HEK293 (cell line): ENCODE measurements around the gene CACNA1G.

Experiments used
- ATF2 ChIP-seq: fragments of 450-650 bp; formaldehyde crosslinking; IDR thresholded peaks from 2 replicates; pipeline ENCODE4 v1.5.1; 2016; ENCODE audit warnings: missing biosample characterization, missing genetic modification characterization, low read depth
- HOXA7 ChIP-seq: sonication (generic); formaldehyde crosslinking; IDR thresholded peaks from 2 replicates; pipeline ENCODE4 v1.8.1; 2022; ENCODE audit warnings: missing genetic modification reagents, borderline replicate concordance
- KLF10 ChIP-seq: fragments of 450-650 bp; IDR thresholded peaks from 2 replicates; pipeline ENCODE4 v1.5.1; 2018; ENCODE audit warnings: missing biosample characterization, mild to moderate bottlenecking, missing genetic modification characterization
- KLF8 ChIP-seq: fragments of 450-650 bp; formaldehyde crosslinking; IDR thresholded peaks from 2 replicates; pipeline ENCODE4 v1.5.1; 2016; ENCODE audit warnings: missing biosample characterization, missing genetic modification characterization
- MZF1 ChIP-seq: fragments of 450-650 bp; formaldehyde crosslinking; IDR thresholded peaks from 2 replicates; pipeline ENCODE4 v1.5.1; 2017; ENCODE audit warnings: missing biosample characterization, missing genetic modification characterization, borderline replicate concordance
- PRDM1 ChIP-seq: fragments of 450-650 bp; formaldehyde crosslinking; IDR thresholded peaks from 2 replicates; pipeline ENCODE4; 2016; ENCODE audit warnings: missing biosample characterization, missing genetic modification characterization
- PRDM10 ChIP-seq: fragments of 450-650 bp; formaldehyde crosslinking; IDR thresholded peaks from 2 replicates; pipeline ENCODE4 v1.5.1; 2016; ENCODE audit warnings: missing biosample characterization, missing genetic modification characterization
- SP7 ChIP-seq: fragments of 450-650 bp; formaldehyde crosslinking; IDR thresholded peaks from 2 replicates; pipeline ENCODE4 v1.5.1; 2016; ENCODE audit warnings: missing biosample characterization, missing genetic modification characterization
- ZBTB17 ChIP-seq: fragments of 450-650 bp; formaldehyde crosslinking; IDR thresholded peaks from 2 replicates; pipeline ENCODE4 v1.5.1; 2016; ENCODE audit warnings: missing biosample characterization, missing genetic modification characterization
- ZBTB26 ChIP-seq: fragments of 450-650 bp; formaldehyde crosslinking; optimal IDR thresholded peaks from 2 replicates; pipeline ENCODE3; 2016; ENCODE audit warnings: missing biosample characterization, mild to moderate bottlenecking, missing genetic modification characterization
- ZFP3 ChIP-seq: fragments of 450-650 bp; formaldehyde crosslinking; IDR thresholded peaks from 2 replicates; pipeline ENCODE4 v1.5.1; 2016; ENCODE audit warnings: low read depth, missing biosample characterization, missing genetic modification characterization
- ZNF23 ChIP-seq: fragments of 450-650 bp; formaldehyde crosslinking; IDR thresholded peaks from 2 replicates; pipeline ENCODE4 v1.5.1; 2016; ENCODE audit warnings: missing biosample characterization, missing genetic modification characterization, borderline replicate concordance
- ZNF239 ChIP-seq: fragments of 450-650 bp; formaldehyde crosslinking; IDR thresholded peaks from 2 replicates; pipeline ENCODE4 v1.5.1; 2016; ENCODE audit warnings: missing biosample characterization, missing genetic modification characterization
- ZNF248 ChIP-seq: fragments of 450-650 bp; formaldehyde crosslinking; IDR thresholded peaks from 2 replicates; pipeline ENCODE4 v1.5.1; 2017; ENCODE audit warnings: missing biosample characterization, missing genetic modification characterization
- ZNF292 ChIP-seq: fragments of 450-650 bp; formaldehyde crosslinking; IDR thresholded peaks from 2 replicates; pipeline ENCODE4 v1.5.1; 2016; ENCODE audit warnings: low read depth, missing biosample characterization, missing genetic modification characterization, borderline replicate concordance
- ZNF354C ChIP-seq: fragments of 450-650 bp; formaldehyde crosslinking; IDR thresholded peaks from 2 replicates; pipeline ENCODE4 v1.5.1; 2016; ENCODE audit warnings: missing biosample characterization, missing genetic modification characterization, low read depth, borderline replicate concordance
- ZNF398 ChIP-seq: fragments of 450-650 bp; formaldehyde crosslinking; IDR thresholded peaks from 2 replicates; pipeline ENCODE4 v1.5.1; 2017; ENCODE audit warnings: missing biosample characterization, missing genetic modification characterization
- ZNF423 ChIP-seq: fragments of 450-650 bp; formaldehyde crosslinking; IDR thresholded peaks from 2 replicates; pipeline ENCODE4 v1.5.1; 2016; ENCODE audit warnings: missing biosample characterization, missing genetic modification characterization
- ZNF426 ChIP-seq: fragments of 450-650 bp; formaldehyde crosslinking; IDR thresholded peaks from 2 replicates; pipeline ENCODE4 v1.5.1; 2017; ENCODE audit warnings: missing biosample characterization, missing genetic modification characterization, mild to moderate bottlenecking, inconsistent platforms, moderate library complexity
- ZNF561 ChIP-seq: fragments of 450-650 bp; IDR thresholded peaks from 2 replicates; pipeline ENCODE4 v1.5.1; 2018; ENCODE audit warnings: missing biosample characterization, missing genetic modification characterization, borderline replicate concordance
- ZNF580 ChIP-seq: fragments of 450-650 bp; formaldehyde crosslinking; IDR thresholded peaks from 2 replicates; pipeline ENCODE4 v1.5.1; 2016; ENCODE audit warnings: missing biosample characterization, missing genetic modification characterization
- ZNF600 ChIP-seq: fragments of 450-650 bp; formaldehyde crosslinking; IDR thresholded peaks from 2 replicates; pipeline ENCODE4 v1.5.1; 2016; ENCODE audit warnings: missing biosample characterization, missing genetic modification characterization
- ZNF610 ChIP-seq: fragments of 450-650 bp; formaldehyde crosslinking; IDR thresholded peaks from 2 replicates; pipeline ENCODE4 v1.5.1; 2016; ENCODE audit warnings: missing biosample characterization, missing genetic modification characterization, borderline replicate concordance
- ZNF626 ChIP-seq: fragments of 450-650 bp; sonication (Bioruptor Pico); formaldehyde crosslinking; IDR thresholded peaks from 2 replicates; pipeline ENCODE4 v1.5.1; 2018; ENCODE audit warnings: missing biosample characterization, missing genetic modification characterization, inconsistent platforms
- ZNF660 ChIP-seq: fragments of 450-650 bp; IDR thresholded peaks from 2 replicates; pipeline ENCODE4 v1.5.1; 2018; ENCODE audit warnings: missing biosample characterization, mild to moderate bottlenecking, missing genetic modification characterization
- ZNF677 ChIP-seq: fragments of 450-650 bp; IDR thresholded peaks from 2 replicates; pipeline ENCODE4 v1.5.0; 2018; ENCODE audit warnings: missing biosample characterization, mild to moderate bottlenecking, missing genetic modification characterization, moderate library complexity
- ZNF747 ChIP-seq: fragments of 450-650 bp; formaldehyde crosslinking; IDR thresholded peaks from 2 replicates; pipeline ENCODE4 v1.5.1; 2016; ENCODE audit warnings: missing biosample characterization, missing genetic modification characterization
- ZSCAN16 ChIP-seq: fragments of 450-650 bp; formaldehyde crosslinking; IDR thresholded peaks from 2 replicates; pipeline ENCODE4 v1.5.1; 2016; ENCODE audit warnings: missing biosample characterization, missing genetic modification characterization
- ZSCAN30 ChIP-seq: fragments of 450-650 bp; IDR thresholded peaks from 2 replicates; pipeline ENCODE4 v1.5.1; 2018; ENCODE audit warnings: missing biosample characterization, mild to moderate bottlenecking, missing genetic modification characterization, moderate library complexity
- ZSCAN5A ChIP-seq: fragments of 450-650 bp; formaldehyde crosslinking; IDR thresholded peaks from 2 replicates; pipeline ENCODE4 v1.5.1; 2016; ENCODE audit warnings: missing biosample characterization, missing genetic modification characterization
- ZXDB ChIP-seq: fragments of 450-650 bp; formaldehyde crosslinking; IDR thresholded peaks from 2 replicates; pipeline ENCODE4 v1.5.1; 2016; ENCODE audit warnings: missing biosample characterization, missing genetic modification characterization

The CACNA1G gene

GRCh38 chr17:50560185-50560824 is at the start of gene CACNA1G (continued):
- TF ChIP-seq ZNF398 (tag by site-specific recombination), result peak; percentile 88
- no peak for TF ChIP-seq ZNF747 (tag by site-specific recombination)
- TF ChIP-seq ATF2 (tag by site-specific recombination), result no peak
- no peak for TF ChIP-seq MZF1 (tag by site-specific recombination)
- peak; percentile 57; the same call in 1 of the 2 replicates for TF ChIP-seq KLF8 (tag by site-specific recombination)
- no peak for TF ChIP-seq ZNF292 (tag by site-specific recombination)
- peak; percentile 91; the same call in 1 of the 2 replicates for TF ChIP-seq ZNF561 (tag by site-specific recombination)
- TF ChIP-seq KLF10 (tag by site-specific recombination), result peak; percentile 78
- no peak for TF ChIP-seq ZNF248
- TF ChIP-seq ZNF423, result no peak
- peak; percentile 67 for TF ChIP-seq ZBTB26 (tag by site-specific recombination)
- no peak for TF ChIP-seq ZNF354C (tag by site-specific recombination)
- no peak for TF ChIP-seq ZNF677 (tag by site-specific recombination)
- TF ChIP-seq ZNF426 (tag by site-specific recombination), result no peak
- no peak for TF ChIP-seq ZSCAN30 (tag by site-specific recombination)
- TF ChIP-seq PRDM10 (tag by site-specific recombination), result peak; percentile 80
- TF ChIP-seq ZNF660 (tag by site-specific recombination), result no peak
- no peak for TF ChIP-seq ZFP3
- TF ChIP-seq ZNF610 (tag by site-specific recombination), result no peak
- peak; percentile 98 for TF ChIP-seq ZSCAN5A
- no peak for TF ChIP-seq ZNF580 (tag by site-specific recombination)
- no peak for TF ChIP-seq ZNF626
- TF ChIP-seq ZSCAN16 (tag by site-specific recombination), result no peak
- peak; percentile 49; the same call in 1 of the 2 replicates for TF ChIP-seq ZNF600 (tag by site-specific recombination)
- no peak for TF ChIP-seq SP7 (tag by site-specific recombination)
- no peak for TF ChIP-seq ZNF239 (tag by site-specific recombination)
- TF ChIP-seq ZXDB, result no peak
- no peak for TF ChIP-seq HOXA7 (CRISPR knock-in tag)
- 0 out of 2 replicates have a peak, but pooled peaks have one; percentile 19 for TF ChIP-seq PRDM1
- TF ChIP-seq ZBTB17 (tag by site-specific recombination), result peak; percentile 41; the same call in 1 of the 2 replicates
- TF ChIP-seq ZNF23 (tag by site-specific recombination), result no peak
